MCF 10A (cell line): ENCODE results near the gene MYO1D. TPM values are rescaled to one million over a fixed set of nuclear protein-coding genes. Genes with fewer than 3 reads are reported as not detected.

ENCODE experiments used
- BruUV-seq: library from RNA; stranded (reverse); fragments of 400-500 nt; replicated peaks from 2 replicates; lab custom pipeline; 2021; lab: Mats Ljungman, UMichigan
- CTCF ChIA-PET: fragments of 300-600 bp; sonication (Branson Sonifier 250); formaldehyde crosslinking; extraction: SDS; loops from one replicate; lab custom pipeline; 2021; ENCODE audit warnings: antibody characterized with exemption, inconsistent platforms; lab: Yijun Ruan, JAX
- POLR2A ChIA-PET: fragments of 300-600, 350-650 bp; sonication (Branson Sonifier 250); formaldehyde crosslinking; extraction: SDS; loops from one replicate; lab custom pipeline; 2020; ENCODE audit warnings: antibody characterized with exemption, inconsistent platforms; lab: Yijun Ruan, JAX
- DNase-seq: peaks from one replicate; pipeline ENCODE4 v3.0.0-alpha.2; 2018; ENCODE audit not compliant: unreplicated experiment
- H3K27ac Mint-ChIP-seq: one replicate; pipeline ENCODE4 v1.8.0; 2022; ENCODE audit warnings: mild to moderate bottlenecking, low read depth, mixed read lengths; ENCODE audit not compliant: unreplicated experiment
- H3K27me3 Mint-ChIP-seq: one replicate; pipeline ENCODE4 v1.8.0; 2022; ENCODE audit warnings: mixed read lengths; ENCODE audit not compliant: insufficient read depth, unreplicated experiment
- H3K36me3 Mint-ChIP-seq: one replicate; pipeline ENCODE4 v1.8.0; 2022; ENCODE audit warnings: mild to moderate bottlenecking, moderate library complexity, mixed read lengths; ENCODE audit not compliant: insufficient read depth, unreplicated experiment
- H3K4me1 Mint-ChIP-seq: one replicate; pipeline ENCODE4 v1.8.0; 2022; ENCODE audit warnings: mixed read lengths; ENCODE audit not compliant: insufficient read depth, unreplicated experiment
- H3K4me3 Mint-ChIP-seq: one replicate; pipeline ENCODE4 v1.8.0; 2022; ENCODE audit warnings: mild to moderate bottlenecking, moderate library complexity, mixed read lengths; ENCODE audit not compliant: unreplicated experiment
- H3K9me3 Mint-ChIP-seq: one replicate; pipeline ENCODE4 v1.8.0; 2022; ENCODE audit warnings: mixed read lengths; ENCODE audit not compliant: unreplicated experiment
- CTCF ChIP-seq: fragments of 200-600 bp; IDR thresholded peaks from one replicate; pipeline ENCODE4 v1.8.0; 2022; ENCODE audit warnings: antibody characterized with exemption, mild to moderate bottlenecking; ENCODE audit not compliant: unreplicated experiment
- intact Hi-C: fragments of 100-400 bp; cut with micrococcal nuclease; formaldehyde crosslinking; loops from 2 replicates; pipeline ENCODE4 v1.14.1; 2022
- total RNA-seq: library from RNA; stranded (reverse); gene quantifications from 2 replicates; pipeline ENCODE4 v1.2.3, GENCODE V29; 2022

MYO1D gene
- total RNA-seq, 1 experiment from 2014 or later = 30.5 TPM

DNA sequence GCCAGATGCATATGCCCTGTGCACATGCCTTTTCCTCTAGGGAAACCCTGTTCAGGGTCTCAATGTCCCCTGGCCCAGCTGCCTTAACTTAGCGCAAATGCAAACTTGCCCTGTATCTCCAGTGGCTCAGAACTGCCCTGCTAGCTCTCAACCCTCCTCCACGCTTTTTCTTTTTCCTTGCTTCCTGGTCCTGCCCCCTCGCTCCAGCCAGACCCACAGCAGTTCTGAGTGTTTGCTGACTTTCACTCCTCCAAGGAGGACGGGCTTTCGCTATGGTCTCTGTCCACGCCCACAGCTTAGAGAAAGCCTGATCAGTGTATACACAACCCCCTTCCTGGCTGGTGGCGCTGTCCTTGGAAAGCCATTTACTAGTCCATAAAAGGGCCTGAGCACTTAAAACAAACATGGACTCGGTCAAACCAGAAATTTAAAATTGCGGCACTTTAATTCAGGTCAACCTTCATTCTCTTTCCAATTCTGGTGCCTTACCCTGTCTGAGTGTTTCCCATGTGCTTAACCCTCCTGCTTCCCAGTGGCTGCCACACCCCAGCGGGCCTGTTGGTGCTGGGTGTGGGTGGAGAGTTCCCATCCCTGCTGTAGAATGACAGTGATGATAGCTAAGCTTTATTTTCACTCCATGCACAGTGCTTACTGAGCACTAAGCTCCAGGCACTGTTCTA, 35.4 kb upstream of the MYO1D start:
- DNase-seq = no peak
- BruUV-seq = no TSS peak
- Mint-ChIP-seq H3K27me3 (no peaks in the 10 kb centered on the region), H3K4me1 (peaks cover 5% of the 10 kb centered on the region), H3K27ac (no peak overlapping the region), H3K4me3 (no peak overlapping the region), H3K9me3 (no peaks in the 10 kb centered on the region), H3K36me3 (no peaks in the 10 kb centered on the region)
- ChIA-PET POLR2A (interaction anchor here (0.9 kb wide), 1 partner anchor 35 kb away, joined by 3 read pairs; no protein-coding TSS in a partner anchor), CTCF (interaction anchor here (1.0 to 6.0 kb wide), 5 partner anchors 25 to 839 kb away, joined by 3 to 102 read pairs (median 6); partner anchors contain the start of gene MYO1D)
- TF ChIP-seq CTCF = no peak
- intact Hi-C loops = loop anchor here (5.0 kb wide), 1 partner anchor 35 kb away; the partner anchor contains the start of gene MYO1D

- no peak for TF ChIP-seq CTCF
- H3K27ac Mint-ChIP-seq = no peak overlapping the region
- no peaks in the 10 kb centered on the region for H3K36me3 Mint-ChIP-seq
- no peaks in the 10 kb centered on the region for H3K9me3 Mint-ChIP-seq
- ChIA-PET CTCF (interaction anchor here (0.6 to 6.0 kb wide), 13 partner anchors 9 to 840 kb away, joined by 3 to 102 read pairs (median 6); partner anchors contain the start of gene MYO1D), POLR2A (interaction anchor here (0.6 to 1.3 kb wide), 2 partner anchors 34 to 127 kb away, joined by 4 to 22 read pairs; partner anchors contain the start of gene MYO1D)
- H3K27me3 Mint-ChIP-seq = no peaks in the 10 kb centered on the region
- peaks cover 5% of the 10 kb centered on the region for H3K4me1 Mint-ChIP-seq
- no TSS peak for BruUV-seq
- no peak overlapping the region for H3K4me3 Mint-ChIP-seq
- no peak for DNase-seq
- intact Hi-C loops = loop anchor here (1.0 to 5.0 kb wide), 2 partner anchors 33 to 127 kb away; partner anchors contain the start of gene MYO1D
Observed at GRCh38 chr17:32910769-32911168, 33.8 kb upstream of the MYO1D start.

DNA sequence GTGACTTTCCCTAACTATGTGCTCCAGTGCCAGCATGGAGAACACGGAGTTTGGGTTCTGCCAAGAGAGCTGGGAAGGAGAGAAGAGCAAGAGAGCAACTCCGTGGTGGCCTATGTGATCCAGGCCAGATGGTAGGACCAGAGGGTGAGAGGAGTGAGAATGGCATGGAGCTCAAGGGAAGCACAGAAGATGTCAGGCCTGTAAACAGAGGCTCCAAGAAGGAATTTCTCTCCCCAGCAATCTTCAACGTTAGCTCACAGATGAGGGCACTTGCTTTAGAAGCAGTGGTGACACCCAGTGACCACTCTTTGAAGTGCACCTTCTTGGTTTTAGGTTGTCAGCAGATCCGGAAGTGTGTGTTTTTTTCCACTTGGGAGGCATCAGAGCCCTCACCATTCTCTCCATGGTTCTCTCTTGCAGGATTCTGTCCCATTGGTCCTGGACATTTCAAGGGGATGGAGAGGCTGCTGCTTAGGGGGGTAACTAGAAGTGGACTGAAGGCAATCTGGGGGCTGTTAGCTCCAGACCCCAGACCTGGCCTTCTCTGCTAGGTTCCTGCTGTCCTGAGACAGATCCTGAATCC, 33.0 kb upstream of the MYO1D start:
- POLR2A ChIA-PET = interaction anchor here (0.6 to 1.3 kb wide), 3 partner anchors 33 to 565 kb away, joined by 3 to 22 read pairs (median 3); partner anchors contain the start of gene MYO1D
- BruUV-seq = no TSS peak

More for the DNA sequence above, 33.0 kb upstream of the MYO1D start:
- intact Hi-C loops = loop anchor here (1.0 to 5.0 kb wide), 2 partner anchors 33 to 127 kb away; partner anchors contain the start of gene MYO1D
- peak; percentile 78 for DNase-seq
- no peaks in the 10 kb centered on the region for H3K36me3 Mint-ChIP-seq
- no peaks in the 10 kb centered on the region for H3K27me3 Mint-ChIP-seq
- CTCF ChIA-PET = interaction anchor here (0.6 to 6.0 kb wide), 34 partner anchors 10 to 1401 kb away, joined by 3 to 102 read pairs (median 4); partner anchors contain the start of gene MYO1D
- H3K27ac Mint-ChIP-seq = no peak overlapping the region
- peaks cover 5% of the 10 kb centered on the region for H3K4me1 Mint-ChIP-seq
- no peak overlapping the region for H3K4me3 Mint-ChIP-seq
- no peaks in the 10 kb centered on the region for H3K9me3 Mint-ChIP-seq
- TF ChIP-seq CTCF = peak; percentile 64
